ENCODE measurements around the gene ATOH1.

ATOH1 gene

DNA sequence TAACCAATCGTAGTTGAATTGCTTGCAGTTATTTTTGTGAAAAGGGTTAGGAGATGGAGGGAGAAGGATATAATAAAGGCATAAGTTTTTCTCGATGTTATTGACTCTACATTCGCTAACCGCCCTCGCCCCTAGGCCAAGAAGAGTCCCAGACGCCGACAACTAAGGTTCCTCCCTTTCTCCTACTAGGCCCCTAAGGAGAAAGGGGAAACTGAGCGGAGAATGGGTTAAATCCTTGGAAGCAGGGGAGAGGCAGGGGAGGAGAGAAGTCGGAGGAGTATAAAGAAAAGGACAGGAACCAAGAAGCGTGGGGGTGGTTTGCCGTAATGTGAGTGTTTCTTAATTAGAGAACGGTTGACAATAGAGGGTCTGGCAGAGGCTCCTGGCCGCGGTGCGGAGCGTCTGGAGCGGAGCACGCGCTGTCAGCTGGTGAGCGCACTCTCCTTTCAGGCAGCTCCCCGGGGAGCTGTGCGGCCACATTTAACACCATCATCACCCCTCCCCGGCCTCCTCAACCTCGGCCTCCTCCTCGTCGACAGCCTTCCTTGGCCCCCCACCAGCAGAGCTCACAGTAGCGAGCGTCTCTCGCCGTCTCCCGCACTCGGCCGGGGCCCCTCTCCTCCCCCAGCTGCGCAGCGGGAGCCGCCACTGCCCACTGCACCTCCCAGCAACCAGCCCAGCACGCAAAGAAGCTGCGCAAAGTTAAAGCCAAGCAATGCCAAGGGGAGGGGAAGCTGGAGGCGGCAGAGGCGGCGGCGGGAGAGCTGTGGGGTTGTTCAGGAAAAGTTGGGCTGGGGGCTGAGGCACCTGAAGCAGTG lies 5.9 kb downstream of the ATOH1 start:
- no peak for DNase-seq

DNA sequence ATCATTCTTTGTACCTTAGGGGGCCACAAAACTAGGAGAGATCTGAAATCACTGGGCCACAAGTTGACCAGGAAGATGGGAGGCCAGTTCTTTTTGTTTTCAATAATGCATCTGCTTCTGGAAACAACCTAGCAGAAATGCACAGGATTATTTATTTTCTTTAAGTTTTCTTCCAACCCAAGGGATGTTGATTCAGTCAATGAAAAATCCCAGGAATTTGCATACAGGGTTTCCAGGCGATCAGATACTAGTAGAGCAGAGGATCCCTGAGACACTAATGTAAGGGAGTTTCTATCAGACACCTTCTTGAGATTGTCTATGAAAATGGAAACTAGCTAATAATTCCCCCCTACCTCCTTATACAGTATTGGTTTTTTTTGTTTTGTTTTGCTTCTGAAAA lies 7.4 kb downstream of the ATOH1 start:
- no peak for DNase-seq

DNA sequence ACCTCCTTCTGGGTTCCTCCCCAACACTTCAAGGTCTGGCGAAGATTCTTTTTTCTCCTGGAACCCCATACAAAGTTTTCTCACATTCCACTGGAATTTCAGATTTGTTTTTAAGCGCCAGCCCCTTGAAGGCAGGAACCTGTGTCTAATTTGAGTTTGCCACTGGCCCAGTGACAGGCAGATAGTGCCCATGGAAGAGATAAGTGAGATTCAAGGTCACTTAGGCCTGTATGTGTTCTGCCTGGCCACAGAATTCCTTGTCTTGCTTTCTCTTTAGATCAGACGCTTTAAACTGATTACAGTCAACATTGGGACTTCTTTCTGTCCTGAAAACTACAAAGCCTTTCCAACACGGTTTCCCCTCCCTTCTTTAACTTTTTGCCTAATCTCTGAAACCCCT lies 11.2 kb downstream of the ATOH1 start:
- no peak for DNase-seq

DNA sequence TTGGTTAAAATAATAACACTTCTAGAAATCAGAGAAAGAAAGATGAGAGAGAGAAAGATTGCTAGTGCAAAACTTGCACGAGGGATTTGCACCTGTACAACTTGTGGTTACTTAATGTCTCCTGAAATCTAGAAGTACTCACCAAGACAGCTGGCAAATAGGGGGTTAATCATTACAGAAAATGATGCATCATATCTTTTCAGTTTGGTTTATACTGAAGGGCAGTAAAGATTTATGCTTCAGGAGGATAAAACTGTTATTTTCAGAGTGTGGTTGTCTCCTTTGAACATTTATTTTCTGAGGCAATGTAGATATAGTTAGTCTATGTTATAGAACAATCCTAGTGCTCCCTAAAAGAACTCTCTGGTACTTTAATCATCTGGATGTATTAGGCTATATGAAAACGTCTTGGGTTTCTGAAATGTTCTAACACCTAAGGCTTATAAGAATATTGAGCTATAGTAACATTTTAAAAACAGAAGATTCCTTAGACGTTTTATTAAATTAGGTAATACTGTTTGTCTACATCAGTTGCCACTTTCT lies 13.3 kb downstream of the ATOH1 start:
- no peak for DNase-seq

DNA sequence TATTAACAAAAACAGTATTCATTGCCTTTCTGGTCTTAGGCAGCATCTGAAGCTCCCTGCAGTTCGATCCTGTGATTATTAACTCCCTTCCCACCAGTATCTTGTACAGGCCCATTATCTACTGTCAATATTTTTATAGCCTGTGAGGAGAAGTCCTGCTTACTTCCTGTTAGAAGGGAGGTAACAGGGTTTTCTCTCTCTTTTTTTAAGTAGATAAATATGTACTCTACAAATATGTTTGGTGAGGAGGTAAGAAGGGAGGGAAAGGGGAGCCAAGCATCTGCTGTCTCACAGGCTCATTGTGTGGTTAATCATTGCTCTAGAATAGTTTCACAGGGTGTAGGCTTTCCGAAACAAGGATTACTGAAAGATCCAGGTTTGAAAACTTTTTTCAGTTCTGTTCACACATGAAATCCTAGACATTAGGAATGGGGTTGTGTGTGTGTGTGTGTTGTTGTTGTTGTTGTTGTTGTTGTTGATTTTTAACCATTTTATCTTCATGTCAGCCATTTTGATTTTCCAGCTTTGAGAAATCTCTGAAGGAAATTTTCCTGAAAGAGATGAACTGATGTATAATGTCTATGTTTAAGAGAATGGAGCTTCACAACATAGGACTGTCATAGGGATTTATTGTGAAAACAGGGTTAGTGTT lies 14.2 kb downstream of the ATOH1 start:
- no peak for DNase-seq

DNA sequence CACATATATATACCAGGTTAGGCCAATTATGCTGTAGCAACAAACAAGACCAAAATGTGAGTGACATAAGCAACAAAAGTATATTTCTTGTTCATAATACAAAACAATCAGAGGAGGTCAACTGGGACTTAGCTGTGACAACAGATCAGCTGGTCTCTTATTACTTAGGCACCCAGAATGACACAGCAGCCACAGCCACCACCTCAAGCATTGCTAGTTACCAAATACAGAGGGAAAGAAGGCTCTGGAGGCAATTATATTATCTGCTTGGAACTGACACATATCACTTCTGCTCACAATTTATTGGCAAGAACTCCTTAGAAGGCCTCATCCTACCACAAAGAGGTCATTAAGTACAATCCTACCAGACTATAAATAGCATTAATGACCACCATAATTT lies 15.2 kb downstream of the ATOH1 start:
- no peak for DNase-seq

DNA sequence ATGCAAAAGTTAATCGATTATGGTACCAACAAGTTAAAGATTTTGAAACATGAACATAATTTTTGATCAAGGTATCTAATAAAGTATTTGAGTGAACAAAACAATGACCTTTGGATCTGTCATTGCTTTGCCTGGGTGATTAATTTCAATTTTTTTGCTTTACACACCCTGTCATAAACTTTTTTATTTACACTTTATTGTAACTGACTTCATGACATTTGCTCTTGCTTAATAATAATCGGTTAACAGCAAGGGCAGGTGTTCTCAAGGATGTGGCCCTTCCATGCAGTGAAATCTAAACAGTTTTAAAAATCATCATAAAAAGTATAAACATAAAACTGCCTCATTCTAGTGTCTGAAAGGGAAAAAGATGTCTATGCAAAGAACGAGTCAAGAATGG lies 24.1 kb downstream of the ATOH1 start:
- no peak for DNase-seq

DNA sequence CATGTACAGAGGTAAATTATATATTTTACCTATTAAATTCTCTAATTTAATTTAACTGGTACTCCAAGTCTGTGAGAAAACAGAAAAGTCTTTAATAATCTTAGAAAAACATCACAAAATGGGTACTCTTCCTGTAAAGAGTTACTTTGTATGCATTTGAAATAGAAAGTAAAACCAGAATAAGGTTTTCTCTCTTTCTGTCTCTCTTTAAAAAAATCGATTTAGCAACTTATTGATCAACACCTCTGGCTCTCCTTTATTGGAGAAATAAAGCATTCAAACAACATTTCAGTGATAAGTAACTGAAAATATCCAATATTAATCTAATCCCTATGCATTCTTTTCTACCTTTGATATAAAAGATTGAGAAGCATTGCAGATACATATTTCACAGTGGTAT lies 27.4 kb downstream of the ATOH1 start:
- DNase-seq = no peak

DNA sequence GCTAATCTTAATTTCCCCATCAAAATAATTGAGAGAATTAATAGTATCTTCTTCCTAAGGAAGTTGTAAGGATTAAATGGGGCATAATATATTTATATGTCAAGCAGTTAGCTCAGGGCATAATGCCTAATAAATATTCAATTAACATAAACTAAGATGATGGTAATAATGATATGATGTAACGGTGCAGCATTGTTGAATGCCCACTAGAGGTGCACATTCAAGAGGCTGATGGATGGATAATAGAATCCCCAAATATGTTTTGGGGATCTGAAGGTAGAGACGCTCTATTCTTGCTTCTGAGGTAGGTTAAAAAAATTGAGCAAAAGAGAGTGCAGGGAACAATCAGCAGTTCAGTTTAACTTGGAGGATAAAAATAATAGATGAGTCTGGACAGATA lies 37.1 kb downstream of the ATOH1 start:
- DNase-seq = no peak

DNA sequence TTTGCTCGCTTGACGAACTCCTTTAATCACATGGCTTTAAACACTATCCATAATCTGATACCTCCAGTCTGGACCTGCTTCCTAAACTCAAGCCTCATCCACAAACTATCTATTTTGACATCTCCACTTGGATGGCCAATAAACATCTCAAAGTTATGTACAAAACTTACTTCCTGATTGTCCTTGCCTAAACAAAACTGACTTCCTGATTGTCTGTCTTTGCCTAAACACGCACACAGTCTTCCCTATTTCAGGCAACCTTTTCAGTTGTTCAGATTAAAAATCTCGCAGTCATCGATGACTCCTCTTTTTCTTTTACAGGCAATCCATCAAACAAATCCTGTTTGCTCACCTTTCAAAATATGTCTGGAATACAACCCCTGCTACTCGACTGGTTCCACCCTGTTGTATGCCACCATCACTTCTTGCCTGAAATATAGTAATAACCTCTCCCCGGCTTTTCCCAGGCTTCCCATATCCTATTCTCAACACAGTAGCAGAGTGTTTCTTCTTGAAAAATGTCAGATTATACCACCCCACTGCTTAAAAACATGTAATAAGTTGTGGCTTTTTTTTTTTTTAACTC lies 39.0 kb downstream of the ATOH1 start:
- DNase-seq = no peak

DNA sequence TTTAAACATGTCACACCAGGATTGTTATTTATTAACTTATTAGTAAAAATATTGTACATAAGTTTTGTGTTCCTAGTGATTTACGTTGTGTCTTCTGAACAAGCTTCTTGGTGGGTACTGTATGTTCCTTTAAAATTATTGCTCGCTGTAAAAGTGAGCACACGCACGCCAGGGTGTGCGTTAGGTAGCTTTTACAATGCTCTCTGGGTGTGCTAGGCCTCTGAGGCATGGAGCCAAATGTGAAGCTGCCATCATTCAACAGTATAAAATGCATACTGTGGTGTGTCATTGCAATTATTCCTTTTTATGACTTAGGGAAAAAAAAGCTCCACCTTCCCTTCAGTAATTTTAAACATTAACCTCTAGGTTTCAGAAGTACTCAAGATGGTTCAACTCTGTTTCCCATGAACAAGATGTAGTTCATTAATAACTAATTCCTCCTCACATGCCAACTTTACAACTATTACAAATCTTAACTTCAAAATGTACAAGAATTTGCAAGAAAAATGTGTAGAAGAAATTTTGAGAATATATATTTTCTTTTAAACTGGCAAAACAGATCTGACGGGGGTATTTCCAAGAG lies 42.4 kb downstream of the ATOH1 start:
- DNase-seq = no peak

DNA sequence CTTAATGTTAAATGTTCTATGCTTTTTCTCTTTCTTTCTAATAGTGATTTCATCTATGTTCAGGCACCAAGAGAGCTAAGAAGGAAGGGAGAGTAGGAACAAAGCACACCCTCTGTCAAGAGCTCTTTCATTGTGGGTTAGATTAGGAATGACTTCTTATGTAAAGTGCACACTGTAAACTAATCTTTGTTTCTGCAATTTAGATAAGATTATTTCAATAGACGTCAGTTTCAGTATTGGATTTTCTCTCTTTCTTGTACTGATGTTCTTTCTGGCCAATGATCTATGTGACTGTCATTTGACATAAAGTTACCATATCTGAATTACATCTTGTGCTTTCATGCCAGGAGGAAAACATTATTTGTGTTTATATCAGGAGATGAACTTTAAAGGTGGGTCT lies 48.2 kb downstream of the ATOH1 start:
- no peak for DNase-seq

DNA sequence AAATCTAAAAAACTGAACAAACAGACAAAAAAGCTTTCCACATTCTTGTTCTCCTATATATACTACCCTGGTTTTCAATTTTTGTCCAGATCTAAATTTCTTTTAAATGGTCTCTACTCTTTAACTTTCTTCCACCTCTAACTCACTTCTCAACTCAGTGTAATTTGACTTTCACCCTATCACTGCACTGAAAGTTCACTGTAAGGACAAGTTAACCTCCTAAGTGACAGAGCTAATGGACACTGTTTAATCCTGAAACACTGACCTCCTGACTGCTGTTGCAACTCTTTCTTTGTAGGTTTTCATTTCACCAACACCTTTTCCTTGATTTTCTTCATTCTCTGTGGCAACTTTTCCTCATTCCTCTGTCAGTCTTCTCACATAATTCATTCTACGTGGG lies 50.0 kb downstream of the ATOH1 start:
- no peak for DNase-seq

DNA sequence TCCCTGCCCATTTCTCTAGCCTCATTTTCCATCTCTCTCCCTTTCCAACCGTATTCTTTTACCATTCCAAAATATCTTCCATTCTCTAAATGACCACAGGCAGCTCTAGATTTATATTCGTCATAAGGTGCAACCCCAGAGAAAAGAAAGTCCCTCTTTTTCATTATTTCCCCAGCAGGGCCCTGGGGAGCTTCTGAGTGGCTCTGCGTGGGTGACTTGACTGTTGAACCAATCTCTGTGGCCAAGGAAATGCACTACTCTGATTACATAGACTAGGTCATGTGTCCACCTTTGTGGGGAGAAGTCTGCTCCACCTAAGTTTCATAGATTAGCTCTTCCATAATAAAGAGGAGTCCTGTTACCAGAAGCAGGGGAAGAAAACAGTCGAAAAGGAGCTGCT lies 51.4 kb downstream of the ATOH1 start:
- no peak for DNase-seq
